ENCODE data around the gene ATR. TPM values are rescaled to one million over a fixed set of nuclear protein-coding genes. Genes with fewer than 3 reads are reported as not detected.
A peak's percentile ranks its signal among the peaks of the same experiment; 100 is the strongest.
"Not testable (repeated sequence)": the region's sequence is repeated elsewhere in the genome, so short reads cannot be mapped to it uniquely, and the experiment has no call there.

The ATR gene
- total RNA-seq, 2 experiments from 2014 or later: 31.5 to 31.8 TPM

GRCh38 chr3:142581070-142581469 lies 2.5 kb upstream of the ATR start:
- H3K9me3 Mint-ChIP-seq; DNase-seq; H3K36me3 Mint-ChIP-seq (ENCODE audit: low read depth); CTCF ChIA-PET; H3K4me3 Mint-ChIP-seq; H3K27ac Mint-ChIP-seq: not testable (repeated sequence)
- Mint-ChIP-seq H3K4me1 (peaks cover 30% of the 10 kb centered on the region), H3K27me3 (peaks cover 32% of the 10 kb centered on the region)
- POLR2A ChIA-PET: interaction anchor here (0.7 kb wide), 1 partner anchor 24 kb away, joined by 3 read pairs; no protein-coding TSS in a partner anchor

- ChIA-PET CTCF (no interaction called here), POLR2A (no interaction called here)
- Mint-ChIP-seq H3K4me1 (peaks cover 38% of the 10 kb centered on the region), H3K4me3 (peak overlapping the region; percentile 95), H3K27ac (peak overlapping the region; percentile 97), H3K9me3 (no peaks in the 10 kb centered on the region), H3K27me3 (peaks cover 27% of the 10 kb centered on the region), H3K36me3 (ENCODE audit: low read depth) (peaks cover 9% of the 10 kb centered on the region)
- DNase-seq: no peak
Measured at GRCh38 chr3:142580061-142580423, 1.5 kb upstream of the ATR start.

GRCh38 chr3:142577696-142578328 lies 721 bp downstream of the ATR start:
- ChIA-PET POLR2A (interaction anchor here (1.0 to 1.2 kb wide), 3 partner anchors 12 to 423 kb away, joined by 3 to 5 read pairs (median 4); partner anchors contain the start of gene U2SURP), CTCF (interaction anchor here (0.5 to 1.8 kb wide), 5 partner anchors 11 to 106 kb away, joined by 3 to 6 read pairs (median 3); no protein-coding TSS in a partner anchor)
- Mint-ChIP-seq H3K9me3 (no peaks in the 10 kb centered on the region), H3K27ac (peak overlapping the region; percentile 97), H3K4me1 (peaks cover 49% of the 10 kb centered on the region), H3K36me3 (ENCODE audit: low read depth) (peaks cover 9% of the 10 kb centered on the region), H3K4me3 (peak overlapping the region; percentile 95), H3K27me3 (peaks cover 10% of the 10 kb centered on the region)
- no peak for DNase-seq

GRCh38 chr3:142576792-142577191 lies 1.7 kb downstream of the ATR start:
- peaks cover 51% of the 10 kb centered on the region for H3K4me1 Mint-ChIP-seq
- H3K4me3 Mint-ChIP-seq: peak overlapping the region; percentile 95
- CTCF ChIA-PET: interaction anchor here (0.7 to 1.2 kb wide), 3 partner anchors 14 to 50 kb away, joined by 3 read pairs; no protein-coding TSS in a partner anchor
- peaks cover 11% of the 10 kb centered on the region for H3K36me3 Mint-ChIP-seq (ENCODE audit: low read depth)
- DNase-seq: no peak
- H3K27ac Mint-ChIP-seq: no peak overlapping the region
- POLR2A ChIA-PET: interaction anchor here (1.0 kb wide), 1 partner anchor 13 kb away, joined by 4 read pairs; no protein-coding TSS in a partner anchor
- H3K27me3 Mint-ChIP-seq: peaks cover 6% of the 10 kb centered on the region
- no peaks in the 10 kb centered on the region for H3K9me3 Mint-ChIP-seq

GRCh38 chr3:142574665-142575064 lies 3.9 kb downstream of the ATR start:
- ChIA-PET POLR2A (no interaction called here), CTCF (interaction anchor here (0.7 kb wide), 1 partner anchor 181 kb away, joined by 3 read pairs; no protein-coding TSS in a partner anchor)
- no peaks in the 10 kb centered on the region for H3K9me3 Mint-ChIP-seq
- peaks cover 19% of the 10 kb centered on the region for H3K36me3 Mint-ChIP-seq (ENCODE audit: low read depth)
- H3K27ac Mint-ChIP-seq: no peak overlapping the region
- DNase-seq: no peak
- H3K27me3 Mint-ChIP-seq: no peaks in the 10 kb centered on the region
- no peak overlapping the region for H3K4me3 Mint-ChIP-seq
- H3K4me1 Mint-ChIP-seq: peaks cover 51% of the 10 kb centered on the region

- H3K27ac Mint-ChIP-seq, POLR2A ChIA-PET: not testable (repeated sequence)
- CTCF ChIA-PET: interaction anchor here (0.7 kb wide), 1 partner anchor 182 kb away, joined by 3 read pairs; no protein-coding TSS in a partner anchor
Measured at GRCh38 chr3:142574223-142574622, 4.3 kb downstream of the ATR start.

GRCh38 chr3:142569422-142569821 lies 9.1 kb downstream of the ATR start:
- Mint-ChIP-seq H3K4me1 (peaks cover 11% of the 10 kb centered on the region), H3K36me3 (ENCODE audit: low read depth) (peaks cover 31% of the 10 kb centered on the region)
- CTCF ChIA-PET: interaction anchor here (0.6 kb wide), 1 partner anchor 16 kb away, joined by 4 read pairs; no protein-coding TSS in a partner anchor
- POLR2A ChIA-PET, H3K4me3 Mint-ChIP-seq, DNase-seq, H3K27me3 Mint-ChIP-seq, H3K27ac Mint-ChIP-seq, H3K9me3 Mint-ChIP-seq: not testable (repeated sequence)

More at GRCh38 chr3:142574223-142574622, 4.3 kb downstream of the ATR start:
- not testable (repeated sequence) for H3K4me3 Mint-ChIP-seq, H3K27me3 Mint-ChIP-seq, H3K9me3 Mint-ChIP-seq, DNase-seq
- H3K36me3 Mint-ChIP-seq (ENCODE audit: low read depth): peaks cover 19% of the 10 kb centered on the region
- peaks cover 47% of the 10 kb centered on the region for H3K4me1 Mint-ChIP-seq

- Mint-ChIP-seq H3K9me3 (no peaks in the 10 kb centered on the region), H3K27me3 (no peaks in the 10 kb centered on the region), H3K36me3 (ENCODE audit: low read depth) (peaks cover 38% of the 10 kb centered on the region), H3K27ac (no peak overlapping the region), H3K4me1 (peaks cover 10% of the 10 kb centered on the region), H3K4me3 (no peak overlapping the region)
- POLR2A ChIA-PET: no interaction called here
- no peak for DNase-seq
- CTCF ChIA-PET: no interaction called here
Measured at GRCh38 chr3:142568393-142569017, 10.0 kb downstream of the ATR start.

GRCh38 chr3:142566096-142566495 lies 12.4 kb downstream of the ATR start:
- Mint-ChIP-seq H3K36me3 (ENCODE audit: low read depth) (peaks cover 44% of the 10 kb centered on the region), H3K4me3 (no peak overlapping the region), H3K9me3 (no peaks in the 10 kb centered on the region), H3K27ac (no peak overlapping the region), H3K27me3 (no peaks in the 10 kb centered on the region), H3K4me1 (peaks cover 6% of the 10 kb centered on the region)
- no peak for DNase-seq
- POLR2A ChIA-PET: no interaction called here
- CTCF ChIA-PET: interaction anchor here (0.9 kb wide), 1 partner anchor 12 kb away, joined by 6 read pairs; the partner anchor contains the start of gene ATR

- H3K27ac Mint-ChIP-seq: no peak overlapping the region
- peaks cover 42% of the 10 kb centered on the region for H3K36me3 Mint-ChIP-seq (ENCODE audit: low read depth)
- no peak for DNase-seq
- ChIA-PET POLR2A (no interaction called here), CTCF (no interaction called here)
- no peak overlapping the region for H3K4me3 Mint-ChIP-seq
- H3K27me3 Mint-ChIP-seq: no peaks in the 10 kb centered on the region
- H3K9me3 Mint-ChIP-seq: no peaks in the 10 kb centered on the region
- peaks cover 2% of the 10 kb centered on the region for H3K4me1 Mint-ChIP-seq
Measured at GRCh38 chr3:142563496-142563997, 15.0 kb downstream of the ATR start.

- POLR2A ChIA-PET: no interaction called here
- Mint-ChIP-seq H3K9me3 (no peaks in the 10 kb centered on the region), H3K4me3 (no peak overlapping the region), H3K36me3 (ENCODE audit: low read depth) (peaks cover 41% of the 10 kb centered on the region), H3K27ac (no peak overlapping the region), H3K27me3 (no peaks in the 10 kb centered on the region), H3K4me1 (peaks cover 2% of the 10 kb centered on the region)
- CTCF ChIA-PET: interaction anchor here (0.8 kb wide), 1 partner anchor 16 kb away, joined by 3 read pairs; no protein-coding TSS in a partner anchor
- DNase-seq: no peak
Measured at GRCh38 chr3:142560118-142560517, 18.4 kb downstream of the ATR start.

- Mint-ChIP-seq H3K9me3 (no peaks in the 10 kb centered on the region), H3K27ac (no peak overlapping the region), H3K27me3 (no peaks in the 10 kb centered on the region), H3K4me1 (no peaks in the 10 kb centered on the region), H3K36me3 (ENCODE audit: low read depth) (peaks cover 53% of the 10 kb centered on the region), H3K4me3 (no peak overlapping the region)
- ChIA-PET POLR2A (no interaction called here), CTCF (no interaction called here)
- no peak for DNase-seq
Measured at GRCh38 chr3:142553741-142554140, 24.8 kb downstream of the ATR start.

GRCh38 chr3:142552579-142552978 lies 26.0 kb downstream of the ATR start:
- H3K4me3 Mint-ChIP-seq, H3K27ac Mint-ChIP-seq, H3K27me3 Mint-ChIP-seq, H3K4me1 Mint-ChIP-seq, H3K9me3 Mint-ChIP-seq, POLR2A ChIA-PET, DNase-seq: not testable (repeated sequence)
- H3K36me3 Mint-ChIP-seq (ENCODE audit: low read depth): peaks cover 56% of the 10 kb centered on the region
- CTCF ChIA-PET: interaction anchor here (0.6 kb wide), 1 partner anchor 10 kb away, joined by 5 read pairs; no protein-coding TSS in a partner anchor

Data from activated CD4-positive, alpha-beta T cell treated with anti-CD3 and anti-CD28 coated beads, Interleukin-2, amount 10 ng/mL, durations not matched to agents 7 days and 5 days (primary cell).